Measurements from ENCODE around the gene NEBL.

NEBL gene

DNA sequence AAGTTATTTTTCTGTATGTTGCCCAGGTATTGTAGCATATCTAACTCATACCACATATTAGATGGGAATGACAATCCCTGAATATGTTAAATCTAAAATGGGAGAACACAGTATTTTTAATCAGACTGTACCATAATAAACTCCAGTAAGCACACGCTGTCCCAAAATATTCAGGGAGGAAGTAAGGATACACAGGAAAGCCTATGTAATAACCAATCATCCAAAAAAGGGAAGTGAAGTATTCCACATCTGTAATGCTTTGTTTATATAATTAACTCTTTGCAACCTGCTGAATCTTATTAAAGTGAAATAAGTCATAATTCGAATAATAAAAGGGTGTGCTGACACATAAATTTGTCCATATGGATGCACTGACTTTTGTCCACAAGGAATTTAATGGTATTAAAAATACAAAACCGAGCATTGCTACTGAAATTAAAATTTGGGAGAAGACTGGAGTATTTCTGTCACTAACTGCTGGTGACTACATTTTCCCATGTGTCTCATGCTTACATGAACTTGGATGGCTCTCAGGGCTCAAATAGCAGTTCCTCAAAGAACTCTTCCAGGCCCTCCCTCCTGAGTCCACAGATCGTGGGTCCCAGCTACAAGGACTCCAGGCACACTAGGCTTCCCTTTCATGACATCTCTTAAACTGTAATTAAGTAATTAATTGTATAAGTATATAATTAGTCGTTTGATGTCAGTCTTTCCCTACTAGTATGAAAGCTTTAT, 120.6 kb downstream of the NEBL start:
- DNase-seq = no peak

GRCh38 chr10:20771051-20771450, 126.1 kb downstream of the NEBL start:
- DNase-seq = no peak

DNA sequence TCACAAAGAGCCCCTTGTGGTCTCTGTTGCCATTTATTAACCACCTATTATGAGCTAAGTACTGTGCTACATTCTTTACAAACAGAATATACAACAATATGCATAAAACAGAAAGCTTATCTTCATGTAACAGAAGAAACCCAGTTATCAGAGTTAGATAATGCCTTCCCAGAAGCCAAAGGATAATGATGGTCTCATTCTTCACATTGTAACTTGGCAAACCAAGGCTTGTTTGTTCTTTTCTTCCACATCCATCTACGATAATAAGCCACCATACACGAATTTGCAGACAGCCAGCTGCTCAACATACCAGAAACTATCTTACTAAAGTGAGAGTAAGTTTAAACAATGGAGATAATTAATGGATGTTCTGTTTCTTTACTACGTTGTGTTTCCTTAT, 127.6 kb downstream of the NEBL start:
- no peak for DNase-seq

GRCh38 chr10:20768843-20769242, 128.3 kb downstream of the NEBL start:
- DNase-seq = no peak

GRCh38 chr10:20767028-20767427, 130.1 kb downstream of the NEBL start:
- DNase-seq = no peak

DNA sequence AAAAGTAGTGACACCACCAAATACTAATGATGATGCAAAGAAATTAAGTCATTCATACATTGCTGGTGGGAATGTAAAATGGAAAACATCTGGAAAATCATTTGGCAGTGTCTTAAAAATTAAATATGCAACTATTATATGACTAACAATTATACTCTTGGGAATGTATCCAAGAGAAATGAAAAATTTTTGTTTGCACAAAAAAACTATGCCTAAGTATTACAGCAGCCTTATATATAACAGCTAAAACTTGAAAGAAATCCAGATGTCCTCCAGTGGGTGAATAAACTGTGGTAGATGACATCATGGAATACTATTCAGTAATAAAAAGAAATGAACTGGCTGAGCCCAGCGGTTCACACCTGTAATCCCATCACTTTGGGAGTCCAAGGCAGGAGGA, 132.0 kb downstream of the NEBL start:
- no peak for DNase-seq

GRCh38 chr10:20760460-20760859, 136.7 kb downstream of the NEBL start:
- DNase-seq = no peak

DNA sequence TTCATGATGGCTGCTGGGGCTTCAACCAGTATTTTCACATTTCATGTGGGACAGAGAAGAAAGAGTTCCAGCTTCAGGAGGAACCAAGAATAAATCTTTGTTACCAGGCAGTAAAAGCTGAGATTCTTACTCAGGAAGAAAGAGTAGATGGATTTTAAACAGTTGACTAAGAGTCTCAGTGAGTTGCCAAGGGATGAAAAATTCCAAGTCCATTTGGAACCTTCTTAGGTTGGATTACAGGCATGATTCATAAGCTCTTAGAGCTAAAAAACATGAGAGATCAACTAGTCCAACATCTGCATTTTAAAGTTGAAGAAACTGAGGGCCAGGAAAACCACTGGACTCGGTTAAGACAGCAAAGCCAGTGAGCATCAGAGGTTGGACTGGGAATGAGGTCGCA, 148.6 kb downstream of the NEBL start:
- DNase-seq = no peak

DNA sequence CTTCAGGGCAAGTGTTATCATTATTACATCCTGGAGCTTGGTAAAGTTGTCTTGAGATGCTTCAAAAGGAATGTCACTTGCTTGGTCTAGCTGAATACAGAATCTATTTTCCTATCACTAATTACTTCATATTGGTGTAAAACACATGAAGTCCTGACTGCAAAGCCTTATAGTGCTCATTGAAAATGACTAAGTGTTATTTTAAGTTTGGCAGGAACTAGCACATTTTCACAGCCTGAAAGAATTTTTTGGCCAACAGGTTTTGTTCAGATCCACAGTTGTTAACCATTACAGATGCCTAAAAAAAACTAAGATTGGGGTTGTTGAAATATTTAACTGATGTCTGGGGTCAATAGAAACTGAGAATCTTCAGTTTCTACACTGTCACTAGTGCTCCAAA, 149.3 kb downstream of the NEBL start:
- DNase-seq = no peak

GRCh38 chr10:20746856-20747255, 150.3 kb downstream of the NEBL start:
- no peak for DNase-seq

GRCh38 chr10:20745556-20746375, 151.3 kb downstream of the NEBL start:
- DNase-seq = no peak

- no peak for DNase-seq
These were observed 152.3 kb downstream of the NEBL start for GRCh38 chr10:20744821-20745220.

DNA sequence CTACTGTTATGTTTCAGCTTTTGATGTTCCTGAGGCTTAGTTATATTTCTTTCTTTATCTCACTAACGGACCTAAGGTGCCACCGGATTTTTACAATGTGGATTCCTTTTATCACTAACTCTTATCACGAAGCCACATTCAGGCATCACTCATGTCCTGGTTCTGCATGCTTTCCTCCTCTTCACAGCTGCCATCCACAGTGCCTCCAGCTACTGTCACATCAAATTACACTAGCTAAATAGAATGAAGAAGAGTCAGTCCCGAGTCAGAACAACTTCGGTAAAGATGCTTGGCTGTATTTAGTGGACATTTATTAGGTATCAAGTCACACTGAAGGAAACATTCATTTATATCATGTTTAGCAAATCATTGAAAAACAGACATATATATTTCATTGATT, 153.2 kb downstream of the NEBL start:
- no peak for DNase-seq

DNA sequence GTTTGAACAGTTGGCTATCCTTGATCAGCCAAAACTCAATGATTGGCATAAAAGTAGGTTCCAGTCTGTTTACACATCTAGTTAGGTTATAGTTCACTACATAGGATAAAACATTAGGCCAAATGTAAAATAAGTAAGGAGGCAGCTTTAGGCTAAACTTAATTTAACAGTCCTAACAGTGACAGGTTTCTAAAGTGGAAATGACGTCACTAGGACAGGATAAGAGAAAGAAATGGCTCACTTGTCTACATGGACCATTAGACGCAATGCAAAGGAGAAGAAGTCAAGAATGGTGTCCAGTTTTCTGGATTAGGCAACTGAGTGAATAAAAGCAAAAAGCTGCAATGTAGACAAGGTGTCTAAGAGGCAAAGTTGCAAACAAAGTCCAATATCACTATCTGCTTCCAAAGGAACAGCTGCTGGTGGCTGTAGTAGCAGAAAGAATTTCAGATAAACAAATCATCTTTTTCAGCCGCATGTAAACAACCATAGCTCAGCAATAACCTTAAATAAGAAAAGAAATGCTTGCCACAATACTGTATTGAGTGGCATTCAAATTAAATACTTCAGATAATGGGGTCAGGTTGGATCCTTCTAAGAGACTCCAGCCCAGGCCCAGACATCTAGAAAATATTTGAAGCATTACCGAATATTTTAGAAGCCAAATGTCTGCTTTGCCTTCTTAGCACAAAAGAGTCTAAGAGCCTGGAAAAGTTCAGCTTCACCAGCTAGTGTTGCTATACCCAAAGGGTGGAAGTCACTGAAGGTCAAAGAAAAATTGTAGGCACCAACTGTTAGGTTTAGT, 154.2 kb downstream of the NEBL start:
- no peak for DNase-seq

DNA sequence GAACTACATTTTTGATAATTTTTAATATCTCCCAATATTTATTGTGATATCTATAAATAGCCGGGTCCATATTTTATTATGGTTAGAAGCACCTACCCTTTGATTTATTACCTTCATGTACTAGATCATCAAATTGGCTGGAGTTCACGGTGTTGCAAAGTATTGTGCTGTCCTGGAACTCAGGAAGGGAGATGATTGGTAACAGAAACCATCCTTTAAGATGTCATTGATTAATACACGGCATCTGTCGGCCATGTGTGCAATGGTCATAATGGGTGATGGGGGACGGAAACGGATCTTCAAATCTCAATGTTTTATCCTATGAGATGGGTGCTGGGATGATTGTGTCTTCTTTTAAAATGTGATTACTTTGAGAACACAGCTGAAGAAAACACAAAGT, 157.0 kb downstream of the NEBL start:
- no peak for DNase-seq

GRCh38 chr10:20737107-20737506, 160.0 kb downstream of the NEBL start:
- no peak for DNase-seq

All from CD4-positive, alpha-beta T cell treated with Interleukin-17A for 4 hours (primary cell).